GM21528 (cell line): ENCODE measurements around the gene MED15.

Experiments
- ATAC-seq: cut with Tn5 transposase; IDR thresholded peaks from one replicate; pipeline ENCODE4 v1.9.1; 2021; ENCODE audit warnings: mild to moderate bottlenecking, moderate library complexity; ENCODE audit not compliant: unreplicated experiment, low FRiP score

MED15 gene

DNA sequence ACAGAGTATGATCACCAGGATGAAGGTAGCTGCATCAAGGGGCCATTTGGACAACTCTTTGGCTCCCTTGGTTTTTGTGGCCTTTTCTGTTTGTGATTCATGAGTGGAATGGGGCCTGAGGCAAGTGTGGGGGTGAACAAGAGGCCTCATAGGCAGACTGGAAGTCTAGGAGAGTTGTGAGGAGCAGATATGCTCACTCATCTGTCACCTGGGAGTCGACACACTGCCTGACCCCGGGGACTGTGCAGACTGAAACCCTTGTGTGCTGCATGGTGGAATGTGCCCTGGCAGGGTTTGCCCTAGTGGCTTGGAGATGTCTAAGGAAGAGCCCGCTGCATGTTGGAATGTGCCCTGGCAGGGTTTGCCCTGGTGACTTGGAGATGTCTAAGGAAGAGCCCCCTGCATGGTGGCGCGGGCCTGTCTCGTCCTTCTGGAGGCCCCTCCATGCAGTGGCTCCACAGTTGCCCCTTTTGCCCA lies 60.0 kb downstream of the MED15 start:
- ATAC-seq, result no peak

DNA sequence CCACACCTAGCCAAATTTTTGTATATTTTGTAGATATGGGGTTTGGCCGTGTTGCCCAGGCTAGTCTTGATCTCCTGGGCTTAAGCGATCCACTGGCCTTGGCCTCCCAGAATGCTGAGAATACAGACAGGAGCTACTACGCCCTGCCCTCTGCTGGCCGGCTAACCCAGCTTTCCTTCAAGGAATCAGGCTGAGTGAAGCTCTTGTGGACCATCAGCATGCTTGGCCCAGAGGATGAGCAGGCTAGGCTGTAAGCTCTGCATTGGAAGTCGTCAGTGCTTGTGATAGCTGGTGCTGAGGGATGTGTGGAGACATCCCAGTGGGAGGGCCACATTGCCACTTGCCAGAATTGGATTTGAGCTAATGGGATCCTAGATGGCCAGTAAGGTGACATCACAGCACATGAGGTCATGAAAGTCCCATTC lies 60.6 kb downstream of the MED15 start:
- ATAC-seq, result no peak

DNA sequence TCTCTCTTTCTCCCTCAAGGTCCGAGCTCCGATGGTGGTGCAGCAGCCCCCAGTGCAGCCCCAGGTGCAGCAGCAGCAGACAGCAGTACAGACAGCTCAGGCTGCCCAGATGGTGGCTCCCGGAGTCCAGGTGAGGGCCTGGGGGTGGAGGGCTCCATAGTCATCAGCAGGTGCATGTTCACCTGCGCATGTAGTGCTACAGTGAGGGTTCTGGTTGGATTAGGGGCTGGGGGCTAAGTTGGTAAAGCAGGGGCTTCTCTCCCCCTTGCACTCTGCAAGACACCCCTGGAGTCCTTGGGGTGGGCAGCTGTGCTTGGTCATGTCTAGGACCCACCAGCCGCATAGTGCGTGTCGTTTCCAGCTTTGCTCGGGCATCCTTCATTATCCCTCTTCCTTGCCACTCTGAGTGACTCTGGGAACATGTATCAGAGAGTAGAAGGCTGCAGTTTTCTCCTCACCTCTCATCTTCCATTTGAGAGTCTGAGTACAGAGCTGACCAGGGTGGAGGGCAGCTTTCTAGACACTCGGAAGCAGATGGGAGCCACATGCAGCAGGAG lies 61.2 kb downstream of the MED15 start:
- ATAC-seq, result no peak

DNA sequence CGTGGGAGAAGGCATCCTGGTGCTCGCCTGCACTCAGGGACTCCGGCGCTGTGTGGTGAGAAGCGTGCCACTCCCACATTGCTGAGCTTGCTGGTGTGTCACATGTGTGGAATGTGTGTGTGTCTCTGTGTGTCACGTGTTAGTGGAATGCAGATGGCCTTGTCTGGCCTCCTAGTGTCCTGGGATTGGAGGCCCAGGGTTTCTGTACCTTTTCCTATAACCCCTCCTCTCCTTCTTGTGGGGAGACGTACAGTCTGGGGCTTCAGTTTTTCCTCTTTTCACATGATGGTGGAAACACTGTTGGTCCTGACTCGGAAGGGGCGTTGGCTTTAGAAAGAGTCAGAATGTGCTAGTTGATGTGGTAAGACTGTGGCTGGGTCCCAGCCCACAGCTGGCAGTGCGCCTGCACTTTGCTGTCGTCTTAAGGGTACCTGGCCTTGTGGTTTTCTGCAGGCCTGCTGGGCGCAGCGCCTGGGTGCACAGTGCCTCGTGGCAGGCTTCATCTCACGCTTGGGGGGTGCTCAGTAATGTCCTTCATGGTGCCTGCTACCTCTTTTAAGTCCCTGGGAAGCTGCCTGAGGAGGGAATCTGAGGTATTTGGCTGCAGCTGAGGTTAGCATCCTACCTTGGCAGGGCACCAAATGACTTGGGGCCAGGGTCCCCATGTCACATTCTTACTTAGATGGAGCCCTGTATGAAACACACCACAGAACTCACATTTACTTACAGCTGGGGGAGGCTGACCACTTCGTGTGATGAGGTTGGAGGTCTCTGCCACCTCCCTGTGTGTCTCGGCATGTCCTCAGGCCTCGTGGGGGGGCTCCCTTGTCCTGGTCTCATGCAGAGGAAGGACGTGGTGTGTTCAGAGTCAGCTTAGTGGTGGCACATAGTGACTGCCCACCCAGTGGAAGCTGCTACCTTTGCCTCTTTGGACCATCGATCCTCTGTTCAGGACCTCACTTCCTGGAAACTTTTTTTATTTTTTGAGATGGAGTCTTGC lies 61.9 kb downstream of the MED15 start:
- ATAC-seq, result no peak

GRCh38 chr22:20571078-20571503 lies 63.7 kb downstream of the MED15 start:
- no peak for ATAC-seq

DNA sequence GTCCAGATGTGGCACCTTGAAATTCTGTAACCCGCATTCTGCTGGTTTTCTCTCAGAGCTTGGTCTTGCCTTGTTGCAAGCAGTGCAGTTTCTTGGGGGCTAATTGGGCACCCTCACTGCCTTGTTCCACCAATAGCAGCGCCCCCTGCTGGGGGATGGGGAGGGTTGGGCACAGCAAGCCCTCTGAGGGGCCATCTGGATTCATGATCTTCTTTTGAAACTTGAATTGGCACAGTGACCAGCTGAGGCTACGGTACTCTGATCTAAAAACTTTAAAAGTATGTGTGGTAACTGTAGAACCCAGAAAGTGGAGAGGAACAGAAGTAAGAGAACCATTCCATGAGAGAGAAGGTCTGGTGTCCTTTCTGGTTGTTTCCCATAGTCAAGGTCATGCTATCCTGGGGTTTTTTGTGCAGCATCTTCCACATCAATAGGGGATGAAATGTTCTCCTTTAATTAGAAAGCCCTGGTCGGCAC lies 64.2 kb downstream of the MED15 start:
- no peak for ATAC-seq

GRCh38 chr22:20572132-20572802 lies 64.9 kb downstream of the MED15 start:
- ATAC-seq, result no peak

GRCh38 chr22:20573176-20573832 lies 65.9 kb downstream of the MED15 start:
- no peak for ATAC-seq

DNA sequence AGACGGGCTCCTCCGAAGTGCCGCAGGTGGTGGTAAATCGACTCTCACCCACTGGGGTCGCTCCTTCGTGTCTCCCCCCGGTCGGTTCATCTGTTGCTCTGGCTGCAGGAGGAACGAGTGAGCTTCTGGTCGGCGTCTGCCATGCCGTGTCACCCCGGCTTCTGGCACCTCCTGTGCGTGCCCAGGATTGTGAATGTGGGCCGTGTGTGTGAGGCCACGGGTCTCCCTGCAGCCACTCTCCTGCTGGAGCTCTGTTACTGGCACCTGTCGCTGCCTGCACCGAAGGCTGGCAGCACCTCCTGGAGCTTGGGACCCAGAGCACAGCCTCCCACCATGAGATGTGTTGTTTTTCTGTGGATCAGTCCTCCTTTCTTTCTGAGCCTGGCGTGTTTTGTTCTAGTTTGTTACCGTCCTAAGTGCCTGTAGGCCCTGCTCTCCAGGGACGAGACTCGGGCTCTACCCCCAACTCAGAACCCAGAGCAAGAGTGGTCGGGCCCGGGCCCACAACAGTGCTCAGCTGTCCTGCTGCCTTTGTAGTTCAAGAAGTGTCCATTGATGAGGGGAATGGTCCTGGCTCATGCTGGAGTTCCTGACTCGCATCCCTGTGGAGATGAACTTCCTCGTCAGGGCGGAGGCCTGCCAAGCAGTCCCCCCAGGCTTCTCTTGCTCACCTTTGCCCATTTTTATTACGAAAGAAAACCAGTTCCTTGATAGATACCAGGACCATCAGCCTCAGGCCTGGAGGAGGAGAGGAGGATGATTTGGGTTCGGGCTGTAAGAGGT lies 66.6 kb downstream of the MED15 start:
- no peak for ATAC-seq

DNA sequence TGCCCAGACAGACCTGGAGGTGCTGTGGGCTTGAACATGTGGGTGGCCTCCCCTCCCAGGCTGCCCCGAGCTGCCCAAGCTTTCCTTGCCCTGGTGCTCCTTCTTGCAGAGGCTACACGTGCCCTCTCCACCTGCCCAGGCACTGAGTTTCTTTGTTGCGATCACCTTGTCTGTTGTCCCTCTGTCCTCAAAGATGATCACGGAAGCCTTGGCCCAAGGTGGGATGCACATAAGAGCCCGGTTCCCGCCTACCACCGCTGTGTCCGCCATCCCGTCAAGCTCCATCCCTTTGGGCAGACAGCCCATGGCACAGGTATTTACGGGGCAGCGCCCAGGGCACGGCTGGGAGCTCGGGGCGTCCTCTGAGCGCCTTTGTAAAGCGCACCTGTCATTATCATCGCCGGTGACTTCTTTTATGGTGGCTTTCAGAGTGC lies 67.5 kb downstream of the MED15 start:
- ATAC-seq, result no peak

DNA sequence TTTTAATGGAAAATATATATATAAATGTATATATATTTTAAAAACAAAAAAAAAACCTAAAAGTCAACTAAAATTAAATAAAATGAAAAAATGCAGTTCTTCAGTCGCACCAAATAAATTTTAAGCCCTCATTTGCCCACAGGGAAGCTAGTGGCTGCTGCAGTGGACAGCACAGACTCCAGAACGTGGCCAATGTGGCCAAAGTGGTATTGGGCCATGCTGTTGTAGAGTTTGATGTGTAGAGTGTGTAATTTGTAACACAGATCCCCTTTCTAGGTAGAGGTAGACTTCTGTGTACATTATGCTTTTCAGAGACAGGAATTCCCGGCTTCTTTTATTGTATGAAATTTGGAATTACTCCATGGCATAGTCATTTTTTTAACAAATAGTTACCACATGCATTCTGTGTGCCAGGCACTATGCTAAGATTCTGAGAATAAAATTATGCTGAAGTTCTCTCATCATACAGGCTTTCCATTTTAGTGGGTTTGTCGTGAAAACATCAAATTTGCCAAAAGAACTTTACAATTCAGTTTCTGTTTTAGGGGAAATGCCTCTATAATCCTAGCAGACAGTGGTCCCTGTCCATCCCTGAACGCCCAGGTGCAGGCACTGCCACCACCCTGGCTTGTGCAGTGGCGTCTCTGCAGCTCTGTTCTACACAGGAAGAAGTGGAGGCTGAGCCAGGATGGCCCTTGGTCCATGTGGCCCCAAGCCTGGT lies 68.5 kb downstream of the MED15 start:
- no peak for ATAC-seq

- no peak for ATAC-seq
Observed at GRCh38 chr22:20576445-20576816, 69.0 kb downstream of the MED15 start.

DNA sequence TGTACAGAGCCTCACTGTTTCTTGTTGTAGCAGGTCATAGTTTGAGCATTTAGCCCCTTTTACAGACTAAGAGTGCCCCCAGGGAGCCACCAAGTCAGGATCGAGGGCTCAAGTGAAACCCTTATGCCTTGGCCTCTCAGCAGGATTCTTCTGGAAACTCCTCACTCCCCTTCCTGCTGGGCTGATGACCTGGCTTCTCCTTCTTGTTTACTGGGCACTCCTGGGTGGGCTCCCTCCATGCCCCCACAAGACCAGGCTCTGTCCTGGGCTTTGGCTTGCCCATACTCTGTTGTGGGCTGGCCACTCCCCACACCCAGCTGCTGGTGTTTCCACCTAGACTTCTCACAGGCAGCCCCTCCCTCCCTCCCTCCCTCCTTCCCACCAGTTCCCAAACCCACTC lies 69.6 kb downstream of the MED15 start:
- no peak for ATAC-seq

DNA sequence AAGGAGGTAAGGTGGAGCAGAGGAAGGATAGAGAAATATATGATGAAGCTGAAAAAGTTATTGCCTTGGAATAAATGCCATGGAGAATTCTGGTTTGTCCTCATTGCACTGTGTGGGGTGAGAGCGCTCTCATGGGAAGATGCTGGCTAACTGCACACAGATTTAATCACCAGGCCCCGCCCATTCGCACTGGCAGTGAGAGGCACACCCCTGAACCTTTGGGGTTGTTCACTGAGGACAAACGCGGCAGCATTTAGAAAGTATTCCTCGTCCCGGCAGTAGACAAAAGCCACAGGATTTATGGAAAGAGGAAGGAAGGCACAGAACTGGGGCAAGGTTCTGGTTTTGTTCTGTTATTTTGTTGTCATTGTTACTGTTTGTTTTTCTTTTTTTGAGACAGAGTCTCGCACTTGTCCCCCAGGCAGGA lies 70.2 kb downstream of the MED15 start:
- no peak for ATAC-seq

GRCh38 chr22:20578192-20578591 lies 70.8 kb downstream of the MED15 start:
- no peak for ATAC-seq

DNA sequence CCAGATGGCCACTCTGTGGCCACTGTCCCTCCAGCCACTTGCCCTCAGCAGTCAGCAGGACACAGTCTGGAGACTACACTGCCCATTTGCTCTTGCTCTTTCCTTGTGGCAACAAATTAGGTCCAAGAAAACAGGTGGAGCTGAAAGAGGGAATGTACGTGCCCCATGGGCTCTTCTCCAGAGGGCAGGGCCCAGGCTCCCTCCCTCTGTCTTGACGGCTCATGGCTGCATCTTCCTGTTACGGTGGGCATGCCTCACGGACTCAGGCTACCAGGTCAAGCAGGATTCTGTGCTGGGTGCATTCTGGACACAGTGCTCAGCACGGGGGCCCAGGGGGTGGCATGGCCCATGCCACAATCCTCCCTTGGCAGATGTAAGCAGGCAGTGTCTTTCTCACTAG lies 71.3 kb downstream of the MED15 start:
- no peak for ATAC-seq

DNA sequence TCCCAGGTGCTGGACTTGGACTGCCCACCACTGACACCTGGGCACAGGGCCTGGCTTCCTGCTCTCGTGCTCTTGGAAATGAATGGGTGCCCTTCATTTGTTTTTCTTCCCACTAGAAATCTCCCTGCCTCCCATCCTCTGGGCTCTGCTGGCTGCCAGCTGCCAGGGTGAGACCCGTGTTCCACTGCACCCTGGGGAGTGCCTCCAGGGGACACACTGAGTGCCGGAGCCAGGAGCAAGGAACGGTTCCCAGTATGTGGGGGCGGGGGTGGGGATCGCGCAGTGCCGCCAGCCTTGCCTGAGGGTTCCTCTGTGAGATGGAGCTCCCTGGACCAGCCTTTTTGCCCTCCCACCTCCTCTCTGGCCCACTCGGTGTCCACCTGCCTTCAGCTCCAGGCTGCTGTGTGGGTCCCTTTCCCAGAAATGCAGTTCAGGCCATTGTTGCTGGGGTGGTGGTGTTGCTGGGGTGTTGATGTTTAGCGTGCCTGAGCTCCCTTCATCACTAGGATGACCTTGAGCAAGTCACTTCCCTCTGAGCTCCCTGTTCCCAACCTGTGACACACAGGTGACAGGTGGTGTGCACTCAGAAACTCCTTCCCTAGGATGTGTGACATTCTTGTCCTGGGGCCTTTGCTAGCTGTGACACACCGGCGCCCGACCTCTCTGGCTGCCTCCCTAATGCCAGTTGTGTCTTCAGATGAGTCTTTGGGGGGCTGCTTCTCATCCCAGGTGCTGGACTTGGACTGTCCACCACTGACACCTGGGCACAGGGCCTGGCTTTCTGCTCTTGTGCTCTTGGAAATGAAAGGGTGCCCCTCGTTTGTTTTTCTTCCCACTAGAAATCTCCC lies 72.1 kb downstream of the MED15 start:
- no peak for ATAC-seq

DNA sequence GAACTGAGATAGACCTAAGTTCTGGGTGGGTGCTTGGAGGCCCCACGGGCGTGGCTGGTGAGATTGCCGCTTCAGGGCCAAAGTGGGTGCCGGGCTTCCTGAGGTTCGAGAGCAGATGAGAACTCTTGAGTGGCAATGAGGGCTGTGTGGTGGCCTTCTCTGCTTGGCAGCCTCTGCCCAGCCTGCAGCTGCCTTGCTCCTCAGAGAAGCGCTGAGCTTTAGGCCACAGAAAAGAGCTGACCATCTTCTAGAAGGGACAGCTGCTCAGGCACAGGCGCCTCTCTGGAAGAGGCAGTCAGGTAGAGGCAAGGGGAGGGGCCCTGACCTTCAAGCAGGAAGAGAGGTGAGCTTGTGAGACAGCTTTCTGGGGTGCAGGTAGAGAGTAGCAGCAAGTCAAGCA lies 72.8 kb downstream of the MED15 start:
- ATAC-seq, result no peak
